ENCODE results near the gene CGGBP1.

The CGGBP1 gene

GRCh38 chr3:88003115-88003755 lies 55.6 kb downstream of the CGGBP1 start:
- WGBS, 2 donors (ENCODE audit: extremely low coverage in 2 of 2, insufficient read length in 2 of 2, insufficient replicate concordance in 1 of 2) = no CpG with 5 or more reads among the region's 6 CpGs
- Histone ChIP-seq H3K4me2 (ENCODE audit: insufficient read depth, low read length, poor library complexity, severe bottlenecking) (no peak overlapping the region), H3K14ac (ENCODE audit: low read length) (no peak overlapping the region), H3K18ac (ENCODE audit: low read length) (no peak overlapping the region), H3K36me3 (replicated peaks in 1 of 2; ENCODE audit: control insufficient read depth in 2 of 2, insufficient read depth in 2 of 2, low read length in 2 of 2) (no peaks in the 10 kb centered on the region), H2BK5ac (ENCODE audit: low read length) (no peak overlapping the region), H2BK12ac (ENCODE audit: low read length) (no peak overlapping the region), H2BK15ac (ENCODE audit: low read length) (no peak overlapping the region), H3K23ac (ENCODE audit: low read depth, low read length, poor library complexity) (no peak overlapping the region), H2AFZ (ENCODE audit: low read length) (no peak overlapping the region), H2AK5ac (ENCODE audit: low read depth, low read length) (no peak overlapping the region), H3K79me1 (ENCODE audit: low read depth, low read length) (no peaks in the 10 kb centered on the region), H3K27ac (replicated peaks; ENCODE audit: low read length) (no peak overlapping the region), H2BK120ac (ENCODE audit: low read depth, low read length) (no peak overlapping the region), H3K27me3 (ENCODE audit: control insufficient read depth in 3 of 3, insufficient read depth in 3 of 3, low read depth in 1 of 3, low read length in 3 of 3) (no peaks in the 10 kb centered on the region), H3K4me3 (ENCODE audit: low read length in 2 of 2) (no peak overlapping the region), H3K9me3 (replicated peaks in 1 of 2; ENCODE audit: control insufficient read depth in 2 of 2, insufficient read depth in 1 of 2, low read depth in 1 of 2, low read length in 2 of 2) (no peaks in the 10 kb centered on the region), H4K8ac (ENCODE audit: low read depth, low read length) (no peak overlapping the region), H3K4me1 (ENCODE audit: control insufficient read depth in 2 of 2, insufficient read depth in 1 of 2, low read depth in 1 of 2, low read length in 2 of 2) (no peaks in the 10 kb centered on the region), H3K4ac (ENCODE audit: low read length) (no peak overlapping the region), H4K91ac (ENCODE audit: low read depth, low read length, poor library complexity) (no peak overlapping the region), H3K9ac (ENCODE audit: low read depth, low read length, poor library complexity) (no peak overlapping the region)
- peak; percentile 41 for DNase-seq (ENCODE audit: low spot score)

DNA sequence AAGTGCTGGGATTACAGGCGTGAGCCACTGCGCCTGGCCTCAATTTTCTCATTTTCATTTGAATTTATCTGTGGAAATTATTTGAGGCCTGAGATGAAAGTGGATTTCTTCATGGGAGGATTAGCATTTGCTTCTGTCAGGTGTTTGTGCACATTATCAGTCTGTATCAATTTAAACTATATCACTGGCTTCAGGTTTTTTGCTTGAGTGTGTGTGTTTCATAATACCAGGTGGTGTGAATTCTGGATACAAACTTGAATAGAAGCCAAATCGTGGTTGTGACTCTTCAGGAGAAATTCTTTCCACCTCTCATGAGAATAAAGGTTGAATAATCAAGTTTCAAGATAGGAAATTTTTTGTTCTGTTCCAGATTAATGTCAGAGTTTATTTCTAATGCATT lies 56.4 kb downstream of the CGGBP1 start:
- no peak overlapping the region for H3K9ac ChIP-seq (ENCODE audit: low read depth, low read length, poor library complexity)
- no peak overlapping the region for H3K4me2 ChIP-seq (ENCODE audit: insufficient read depth, low read length, poor library complexity, severe bottlenecking)
- H2BK120ac ChIP-seq (ENCODE audit: low read depth, low read length) = no peak overlapping the region
- no peak overlapping the region for H4K91ac ChIP-seq (ENCODE audit: low read depth, low read length, poor library complexity)
- H3K9me3 ChIP-seq (replicated peaks in 1 of 2; ENCODE audit: control insufficient read depth in 2 of 2, insufficient read depth in 1 of 2, low read depth in 1 of 2, low read length in 2 of 2) = no peaks in the 10 kb centered on the region
- H4K8ac ChIP-seq (ENCODE audit: low read depth, low read length) = no peak overlapping the region
- no peaks in the 10 kb centered on the region for H3K4me1 ChIP-seq (ENCODE audit: control insufficient read depth in 2 of 2, insufficient read depth in 1 of 2, low read depth in 1 of 2, low read length in 2 of 2)
- no peak overlapping the region for H3K4ac ChIP-seq (ENCODE audit: low read length)
- H3K27me3 ChIP-seq (ENCODE audit: control insufficient read depth in 3 of 3, insufficient read depth in 3 of 3, low read depth in 1 of 3, low read length in 3 of 3) = no peaks in the 10 kb centered on the region
- H3K4me3 ChIP-seq (ENCODE audit: low read length in 2 of 2) = no peak overlapping the region
- WGBS, 2 donors (ENCODE audit: extremely low coverage in 2 of 2, insufficient read length in 2 of 2, insufficient replicate concordance in 1 of 2) = no CpG with 5 or more reads among the region's 3 CpGs
- H3K23ac ChIP-seq (ENCODE audit: low read depth, low read length, poor library complexity) = no peak overlapping the region
- H3K36me3 ChIP-seq (replicated peaks in 1 of 2; ENCODE audit: control insufficient read depth in 2 of 2, insufficient read depth in 2 of 2, low read length in 2 of 2) = no peaks in the 10 kb centered on the region
- no peak overlapping the region for H2BK5ac ChIP-seq (ENCODE audit: low read length)
- DNase-seq (ENCODE audit: low spot score) = no peak
- no peak overlapping the region for H2BK12ac ChIP-seq (ENCODE audit: low read length)
- no peak overlapping the region for H2AFZ ChIP-seq (ENCODE audit: low read length)
- H3K79me1 ChIP-seq (ENCODE audit: low read depth, low read length) = no peaks in the 10 kb centered on the region
- H2AK5ac ChIP-seq (ENCODE audit: low read depth, low read length) = no peak overlapping the region
- H3K14ac ChIP-seq (ENCODE audit: low read length) = no peak overlapping the region
- H2BK15ac ChIP-seq (ENCODE audit: low read length) = no peak overlapping the region
- H3K18ac ChIP-seq (ENCODE audit: low read length) = no peak overlapping the region
- H3K27ac ChIP-seq (replicated peaks; ENCODE audit: low read length) = no peak overlapping the region
